Measurements from ENCODE around the gene MSRB3. TPM values are rescaled to one million over a fixed set of nuclear protein-coding genes. Genes with fewer than 3 reads are reported as not detected.

MSRB3 gene
- total RNA-seq, 2 donors from 2014 or later, result 3.5 to 29.6 TPM

DNA sequence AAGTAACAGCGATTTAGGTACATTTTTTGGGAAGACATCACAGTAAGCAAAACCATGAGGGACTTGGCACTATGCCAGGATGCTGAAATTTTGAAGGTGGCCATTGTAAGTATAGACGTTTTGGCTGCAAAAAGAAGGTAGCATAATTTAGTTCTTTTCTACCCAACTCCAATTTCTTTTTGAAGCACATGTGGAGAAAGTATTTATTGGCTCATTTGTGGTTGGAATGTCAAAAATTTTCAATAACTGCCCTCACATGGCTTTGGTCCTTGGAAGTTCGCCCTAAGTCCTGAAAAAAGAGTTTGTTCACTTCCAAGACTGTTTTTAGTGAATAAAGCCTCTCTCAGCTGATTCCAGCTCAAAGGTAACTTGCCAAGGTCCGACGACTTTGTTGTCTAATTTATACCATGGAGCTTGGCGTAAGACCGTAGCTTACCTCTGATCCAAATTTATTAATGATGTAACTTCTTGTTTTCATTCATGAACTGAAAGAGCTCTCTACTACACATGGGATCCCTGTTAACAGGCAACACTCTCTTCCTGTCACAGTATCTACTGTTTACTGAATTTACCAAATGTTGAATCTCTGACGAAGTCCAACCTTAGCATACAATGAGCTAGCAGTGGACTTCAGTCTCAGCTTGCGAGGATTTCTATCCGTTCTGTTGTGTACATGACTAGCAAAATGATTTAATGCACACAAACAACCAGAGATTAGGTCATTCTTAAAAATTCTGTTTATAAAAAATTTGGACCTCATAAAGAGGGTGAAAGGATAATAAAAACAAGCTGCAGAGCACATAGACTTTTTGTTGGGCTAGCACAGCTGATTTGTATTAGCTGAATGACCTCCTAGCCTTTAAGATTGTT lies 49.0 kb downstream of the MSRB3 start:
- Histone ChIP-seq H3K27me3 (no peaks in the 10 kb centered on the region), H3K27ac (no peak overlapping the region), H3K9me3 (no peaks in the 10 kb centered on the region), H3K36me3 (no peaks in the 10 kb centered on the region), H3K4me1 (no peaks in the 10 kb centered on the region), H3K9ac (ENCODE audit: low read depth in 2 of 2, low read length in 2 of 2) (no peak overlapping the region), H3K4me3 (no peak overlapping the region)
- intact Hi-C loops (cut with DNase I), result no loop called here
- TF ChIP-seq, protein P1, sequence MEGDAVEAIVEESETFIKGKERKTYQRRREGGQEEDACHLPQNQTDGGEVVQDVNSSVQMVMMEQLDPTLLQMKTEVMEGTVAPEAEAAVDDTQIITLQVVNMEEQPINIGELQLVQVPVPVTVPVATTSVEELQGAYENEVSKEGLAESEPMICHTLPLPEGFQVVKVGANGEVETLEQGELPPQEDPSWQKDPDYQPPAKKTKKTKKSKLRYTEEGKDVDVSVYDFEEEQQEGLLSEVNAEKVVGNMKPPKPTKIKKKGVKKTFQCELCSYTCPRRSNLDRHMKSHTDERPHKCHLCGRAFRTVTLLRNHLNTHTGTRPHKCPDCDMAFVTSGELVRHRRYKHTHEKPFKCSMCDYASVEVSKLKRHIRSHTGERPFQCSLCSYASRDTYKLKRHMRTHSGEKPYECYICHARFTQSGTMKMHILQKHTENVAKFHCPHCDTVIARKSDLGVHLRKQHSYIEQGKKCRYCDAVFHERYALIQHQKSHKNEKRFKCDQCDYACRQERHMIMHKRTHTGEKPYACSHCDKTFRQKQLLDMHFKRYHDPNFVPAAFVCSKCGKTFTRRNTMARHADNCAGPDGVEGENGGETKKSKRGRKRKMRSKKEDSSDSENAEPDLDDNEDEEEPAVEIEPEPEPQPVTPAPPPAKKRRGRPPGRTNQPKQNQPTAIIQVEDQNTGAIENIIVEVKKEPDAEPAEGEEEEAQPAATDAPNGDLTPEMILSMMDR (IDR thresholded peaks at IDR 0.05), result no peak
- no peak for DNase-seq

DNA sequence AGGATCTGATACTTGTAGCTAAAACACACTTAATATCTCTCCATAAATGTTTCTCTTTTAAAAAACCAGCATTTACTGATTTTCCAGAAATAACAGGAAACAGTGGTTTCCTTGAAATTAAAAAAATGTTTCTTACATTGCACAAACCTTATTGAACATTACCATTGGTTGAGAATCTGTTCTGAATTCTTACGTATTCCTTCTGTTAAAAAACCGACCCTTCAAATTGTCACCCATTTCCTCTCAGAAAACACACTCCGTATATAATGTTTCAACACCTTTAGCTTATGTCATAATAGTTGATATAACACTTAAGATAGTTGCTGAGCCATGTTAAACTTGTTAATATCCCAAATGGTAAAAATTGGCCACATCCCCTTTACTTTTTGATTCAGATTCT lies 51.2 kb downstream of the MSRB3 start:
- TF ChIP-seq, protein P1 (IDR thresholded peaks at IDR 0.05), result no peak
- Histone ChIP-seq H3K27ac (no peak overlapping the region), H3K4me1 (no peaks in the 10 kb centered on the region), H3K36me3 (no peaks in the 10 kb centered on the region), H3K4me3 (no peak overlapping the region), H3K9me3 (no peaks in the 10 kb centered on the region), H3K9ac (ENCODE audit: low read depth in 2 of 2, low read length in 2 of 2) (no peak overlapping the region), H3K27me3 (no peaks in the 10 kb centered on the region)
- DNase-seq, result no peak
- intact Hi-C loops (cut with DNase I), result no loop called here

GRCh38 chr12:65330331-65330730 lies 51.8 kb downstream of the MSRB3 start:
- Histone ChIP-seq H3K27me3 (no peaks in the 10 kb centered on the region), H3K4me3 (no peak overlapping the region), H3K9ac (ENCODE audit: low read depth in 2 of 2, low read length in 2 of 2) (no peak overlapping the region), H3K27ac (no peak overlapping the region), H3K4me1 (no peaks in the 10 kb centered on the region), H3K9me3 (no peaks in the 10 kb centered on the region), H3K36me3 (no peaks in the 10 kb centered on the region)
- intact Hi-C loops (cut with DNase I), result no loop called here
- no peak for DNase-seq
- TF ChIP-seq, protein P1 (IDR thresholded peaks at IDR 0.05), result no peak

- no peaks in the 10 kb centered on the region for H3K36me3 ChIP-seq
- no peaks in the 10 kb centered on the region for H3K4me1 ChIP-seq
- intact Hi-C loops (cut with DNase I), result no loop called here
- DNase-seq, result no peak
- H3K27ac ChIP-seq, result no peak overlapping the region
- H3K4me3 ChIP-seq, result no peak overlapping the region
- TF ChIP-seq, protein P1 (IDR thresholded peaks at IDR 0.05), result no peak
- H3K27me3 ChIP-seq, result no peaks in the 10 kb centered on the region
- no peaks in the 10 kb centered on the region for H3K9me3 ChIP-seq
- no peak overlapping the region for H3K9ac ChIP-seq (ENCODE audit: low read depth in 2 of 2, low read length in 2 of 2)
Observed at GRCh38 chr12:65331456-65331855, 53.0 kb downstream of the MSRB3 start.

DNA sequence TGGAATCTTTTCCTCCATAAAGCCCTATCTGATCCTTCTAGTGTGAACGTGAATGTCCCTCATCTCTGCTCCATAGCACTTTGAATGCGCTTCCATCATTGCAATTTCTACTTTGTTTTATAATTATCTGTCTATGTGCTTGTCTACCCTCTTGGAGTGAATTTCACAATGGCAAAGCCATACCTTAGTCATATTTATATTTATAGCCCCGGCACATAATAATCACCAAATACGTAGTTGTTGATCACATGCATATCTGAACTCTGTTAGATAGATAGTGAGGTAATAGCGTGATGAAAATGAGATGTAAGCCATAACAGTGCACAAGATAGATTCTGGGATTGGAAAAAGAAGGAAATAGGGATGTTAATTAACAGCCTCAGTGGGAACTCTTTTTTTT lies 55.2 kb downstream of the MSRB3 start:
- Histone ChIP-seq H3K4me3 (no peak overlapping the region), H3K4me1 (no peaks in the 10 kb centered on the region), H3K9me3 (no peaks in the 10 kb centered on the region), H3K36me3 (no peaks in the 10 kb centered on the region), H3K27me3 (no peaks in the 10 kb centered on the region), H3K27ac (no peak overlapping the region), H3K9ac (ENCODE audit: low read depth in 2 of 2, low read length in 2 of 2) (no peak overlapping the region)
- DNase-seq, result no peak
- TF ChIP-seq, protein P1 (IDR thresholded peaks at IDR 0.05), result no peak
- intact Hi-C loops (cut with DNase I), result no loop called here
